Measurements from ENCODE around the gene PLA2G6.

The PLA2G6 gene

GRCh38 chr22:38098410-38099249, 83.0 kb downstream of the PLA2G6 start:
- TF ChIP-seq CTCF (IDR thresholded peaks at IDR 0.05; ENCODE audit: low read depth, low read length), result no peak
- DNase-seq (ENCODE audit: extremely low read depth, low read depth), result no peak

GRCh38 chr22:38097557-38098409, 83.8 kb downstream of the PLA2G6 start:
- no peak for DNase-seq (ENCODE audit: extremely low read depth, low read depth)
- TF ChIP-seq CTCF (IDR thresholded peaks at IDR 0.05; ENCODE audit: low read depth, low read length), result peak; percentile 39

- no peak for DNase-seq (ENCODE audit: extremely low read depth, low read depth)
- no peak for TF ChIP-seq CTCF (IDR thresholded peaks at IDR 0.05; ENCODE audit: low read depth, low read length)
Observed at GRCh38 chr22:38097058-38097457, 84.6 kb downstream of the PLA2G6 start.

- no peak for DNase-seq (ENCODE audit: extremely low read depth, low read depth)
- TF ChIP-seq CTCF (IDR thresholded peaks at IDR 0.05; ENCODE audit: low read depth, low read length), result no peak
Observed at GRCh38 chr22:38089474-38089851, 92.2 kb downstream of the PLA2G6 start.

- no peak for TF ChIP-seq CTCF (IDR thresholded peaks at IDR 0.05; ENCODE audit: low read depth, low read length)
- no peak for DNase-seq (ENCODE audit: extremely low read depth, low read depth)
Observed at GRCh38 chr22:38088629-38089473, 92.8 kb downstream of the PLA2G6 start.

GRCh38 chr22:38087855-38088254, 93.8 kb downstream of the PLA2G6 start:
- TF ChIP-seq CTCF (IDR thresholded peaks at IDR 0.05; ENCODE audit: low read depth, low read length), result no peak

More at GRCh38 chr22:38087855-38088254, 93.8 kb downstream of the PLA2G6 start:
- no peak for DNase-seq (ENCODE audit: extremely low read depth, low read depth)

Measured in AG09319 (cell line).